D721Med (cell line): ENCODE results near the gene ARHGEF10L.

Experiments used
- DNase-seq: peaks from one replicate; pipeline ENCODE4 v3.0.0; 2011; ENCODE audit warnings: low spot score; ENCODE audit not compliant: insufficient read length
- FAIRE-seq: peaks from 2 replicates; lab custom pipeline; 2011; peaks lifted over from hg19 to GRCh38; lab: Jason Lieb, UNC
- TF ChIP-seq, protein P1 (sequence below): IDR thresholded peaks from 2 replicates; pipeline ENCODE4 v1.5.1; 2012; ENCODE audit warnings: mild to moderate bottlenecking, control low read depth; ENCODE audit not compliant: insufficient read depth; ENCODE audit errors: missing control alignments

Gene ARHGEF10L

DNA sequence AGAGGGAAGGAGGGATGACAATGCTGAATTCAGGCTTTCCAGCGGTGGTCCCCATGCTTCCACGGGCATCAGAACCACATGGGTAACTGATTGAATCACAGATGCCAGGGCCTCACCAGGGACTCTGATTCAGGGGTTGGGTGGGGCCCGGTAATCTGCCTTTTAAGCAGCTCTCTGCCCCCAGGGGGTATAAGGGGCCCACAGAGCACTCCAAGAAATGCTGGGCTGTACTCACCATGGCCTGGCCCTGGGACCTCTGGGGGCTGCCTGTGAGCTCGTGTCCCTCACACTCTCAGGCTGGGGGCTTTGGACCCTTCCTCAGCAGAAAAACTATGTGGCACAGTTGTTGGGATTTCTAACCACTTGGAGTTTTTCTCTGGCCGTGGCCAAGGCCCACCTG is 70.6 kb downstream of the ARHGEF10L start:
- DNase-seq, result no peak
- no peak for FAIRE-seq
- TF ChIP-seq, protein P1, sequence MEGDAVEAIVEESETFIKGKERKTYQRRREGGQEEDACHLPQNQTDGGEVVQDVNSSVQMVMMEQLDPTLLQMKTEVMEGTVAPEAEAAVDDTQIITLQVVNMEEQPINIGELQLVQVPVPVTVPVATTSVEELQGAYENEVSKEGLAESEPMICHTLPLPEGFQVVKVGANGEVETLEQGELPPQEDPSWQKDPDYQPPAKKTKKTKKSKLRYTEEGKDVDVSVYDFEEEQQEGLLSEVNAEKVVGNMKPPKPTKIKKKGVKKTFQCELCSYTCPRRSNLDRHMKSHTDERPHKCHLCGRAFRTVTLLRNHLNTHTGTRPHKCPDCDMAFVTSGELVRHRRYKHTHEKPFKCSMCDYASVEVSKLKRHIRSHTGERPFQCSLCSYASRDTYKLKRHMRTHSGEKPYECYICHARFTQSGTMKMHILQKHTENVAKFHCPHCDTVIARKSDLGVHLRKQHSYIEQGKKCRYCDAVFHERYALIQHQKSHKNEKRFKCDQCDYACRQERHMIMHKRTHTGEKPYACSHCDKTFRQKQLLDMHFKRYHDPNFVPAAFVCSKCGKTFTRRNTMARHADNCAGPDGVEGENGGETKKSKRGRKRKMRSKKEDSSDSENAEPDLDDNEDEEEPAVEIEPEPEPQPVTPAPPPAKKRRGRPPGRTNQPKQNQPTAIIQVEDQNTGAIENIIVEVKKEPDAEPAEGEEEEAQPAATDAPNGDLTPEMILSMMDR, result no peak

DNA sequence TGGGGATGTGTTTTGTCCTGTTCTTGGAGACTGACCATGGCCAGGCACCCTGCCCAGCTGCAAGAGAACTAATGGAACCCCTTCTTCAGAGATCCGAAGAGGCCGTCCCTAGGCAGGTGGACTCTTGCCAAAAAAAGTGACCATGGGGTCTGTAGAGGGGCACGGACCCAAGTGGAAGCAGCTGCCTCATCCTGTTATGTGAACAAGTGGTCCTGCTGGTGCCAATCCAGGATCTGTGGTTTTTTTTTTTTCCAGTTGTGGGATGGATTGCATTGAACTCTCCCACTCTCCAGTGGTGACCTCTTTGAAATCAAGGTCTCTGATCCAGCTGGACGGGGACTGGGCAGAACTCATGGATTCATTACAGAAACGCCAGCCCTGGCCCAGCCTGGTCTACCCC is 71.2 kb downstream of the ARHGEF10L start:
- FAIRE-seq (no peak), DNase-seq (no peak)
- TF ChIP-seq, protein P1, result no peak

DNA sequence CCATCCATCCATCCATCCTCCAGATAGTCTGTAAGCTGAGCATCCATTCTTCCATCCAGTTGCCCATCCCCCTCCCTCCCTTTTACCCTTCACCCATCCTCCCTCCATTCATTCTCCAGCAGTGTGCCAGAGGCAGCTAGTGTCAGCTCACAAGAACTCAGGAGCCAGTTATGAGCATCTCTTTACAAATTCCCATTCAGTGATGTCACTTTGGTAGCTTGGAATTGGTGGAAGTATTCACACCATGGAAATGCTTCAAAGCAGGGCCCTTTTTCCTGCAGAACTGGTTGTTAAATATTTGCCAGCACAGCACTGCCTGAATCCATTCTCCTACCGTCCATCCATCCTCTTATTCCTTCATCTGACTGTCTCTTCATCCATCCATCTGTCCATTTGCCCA is 72.5 kb downstream of the ARHGEF10L start:
- no peak for FAIRE-seq

DNA sequence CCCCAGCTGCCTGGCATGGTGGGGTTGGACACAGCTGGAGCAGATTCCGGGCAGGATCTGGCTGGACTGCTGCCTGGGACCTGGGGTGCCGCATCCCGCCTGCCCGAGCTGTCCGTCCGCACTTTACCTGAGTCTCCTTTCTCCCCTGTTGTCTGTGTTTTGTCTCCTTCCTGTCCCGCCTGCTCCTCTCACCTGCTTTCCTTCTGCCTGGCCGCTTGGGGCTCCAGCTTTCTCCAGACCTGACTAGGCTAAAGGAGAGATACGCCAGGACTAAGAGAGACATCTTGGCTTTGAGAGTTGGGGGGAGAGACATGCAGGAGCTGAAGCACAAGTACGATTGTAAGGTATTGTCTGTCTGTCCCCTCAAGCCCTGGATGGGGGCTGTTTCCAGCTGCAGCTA is 73.3 kb downstream of the ARHGEF10L start:
- DNase-seq (no peak), FAIRE-seq (no peak)

More for the DNA sequence above, 72.5 kb downstream of the ARHGEF10L start:
- DNase-seq, result no peak
- TF ChIP-seq, protein P1, result no peak

DNA sequence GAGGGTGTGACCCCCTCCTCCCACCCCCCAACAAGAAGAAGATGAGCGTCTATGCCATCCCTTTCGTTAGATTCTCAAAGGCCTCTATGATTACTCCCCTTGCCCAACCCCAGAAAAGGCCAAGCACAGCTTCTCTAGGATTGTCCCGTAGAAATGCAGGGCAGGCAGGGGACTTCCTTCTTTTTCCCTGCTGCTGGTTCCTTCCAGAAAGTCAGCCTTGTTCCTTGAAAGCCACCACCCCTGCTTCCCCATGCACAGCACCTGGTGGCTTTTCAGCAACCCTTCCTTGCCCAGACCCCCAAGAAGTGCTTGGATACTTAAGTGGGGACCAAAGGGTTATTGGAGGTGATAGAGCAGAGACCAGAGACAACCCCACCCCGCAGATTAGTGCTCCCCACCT is 75.1 kb downstream of the ARHGEF10L start:
- FAIRE-seq (no peak), DNase-seq (no peak)

More for the DNA sequence above, 73.3 kb downstream of the ARHGEF10L start:
- TF ChIP-seq, protein P1, result no peak

DNA sequence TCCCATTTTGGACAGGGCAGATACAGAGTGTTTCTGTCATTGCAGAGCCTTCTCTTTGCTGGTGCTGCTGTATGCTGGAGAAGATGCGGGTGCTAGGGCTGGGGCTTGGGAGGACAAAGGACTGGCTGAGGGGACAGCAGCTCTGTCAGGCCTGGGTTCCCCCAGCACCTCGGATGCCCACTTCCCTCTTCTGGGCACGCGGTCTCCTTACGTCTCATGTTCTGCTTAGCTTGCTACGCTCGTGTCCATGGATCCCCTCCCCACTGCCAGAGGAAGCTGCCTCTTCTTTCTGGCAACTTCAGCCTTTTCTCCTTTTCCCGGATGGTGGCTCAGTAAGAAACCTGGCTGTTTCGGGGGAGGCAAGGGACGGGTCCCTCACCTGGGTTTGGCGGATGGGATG is 75.7 kb downstream of the ARHGEF10L start:
- DNase-seq, result no peak
- FAIRE-seq, result no peak
- TF ChIP-seq, protein P1, result no peak

More for the DNA sequence above, 75.1 kb downstream of the ARHGEF10L start:
- TF ChIP-seq, protein P1, result no peak

DNA sequence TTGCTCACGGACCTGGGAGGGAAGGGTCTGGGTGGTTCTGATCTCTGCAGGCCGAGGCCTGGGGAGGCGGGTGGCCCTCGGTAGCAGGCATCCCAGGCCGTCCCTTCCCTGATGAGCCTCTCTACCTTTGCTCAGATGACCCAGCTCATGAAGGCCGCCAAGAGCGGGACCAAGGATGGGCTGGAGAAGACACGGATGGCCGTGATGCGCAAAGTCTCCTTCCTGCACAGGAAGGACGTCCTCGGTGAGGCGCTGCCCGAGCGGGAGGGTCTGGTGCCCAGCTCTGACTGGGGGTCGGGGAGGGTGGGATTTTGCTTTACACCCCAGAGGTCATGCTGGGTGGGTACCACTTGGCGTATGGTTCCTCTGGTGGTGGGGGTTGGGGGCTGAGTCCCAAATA is 76.5 kb downstream of the ARHGEF10L start:
- FAIRE-seq (no peak), DNase-seq (no peak)
- TF ChIP-seq, protein P1, result no peak
